Neural progenitor cell (in vitro differentiated cells): Measurements from ENCODE around the gene CCSER1. TPM values are rescaled to one million over a fixed set of nuclear protein-coding genes. Genes with fewer than 3 reads are reported as not detected.

ENCODE experiments used
- DNase-seq: peaks from one replicate; pipeline ENCODE4 v3.0.0-alpha.2; 2016; ENCODE audit warnings: low spot score
- H2AFZ ChIP-seq: fragments of 200-600 bp; sonication (generic); replicated peaks from 2 replicates; pipeline ENCODE4 v1.6.1; 2016; ENCODE audit warnings: antibody characterized with exemption
- H3F3A ChIP-seq: fragments of 200-600 bp; sonication (generic); 2 replicates; pipeline ENCODE4 v1.6.1; 2016; ENCODE audit warnings: antibody characterized with exemption, low read depth
- H3K27ac ChIP-seq: fragments of 200-600 bp; sonication (generic); 2 replicates; pipeline ENCODE4 v1.5.1; 2016; ENCODE audit warnings: mild to moderate bottlenecking
- H3K27me3 ChIP-seq: fragments of 200-600 bp; sonication (generic); 2 replicates; pipeline ENCODE4 v1.6.1; 2016; ENCODE audit warnings: mild to moderate bottlenecking, moderate library complexity
- H3K36me3 ChIP-seq: fragments of 200-600 bp; sonication (generic); 2 replicates; pipeline ENCODE4 v1.5.1; 2016
- H3K4me1 ChIP-seq: fragments of 200-600 bp; sonication (generic); 2 replicates; pipeline ENCODE4 v1.6.1; 2016; ENCODE audit warnings: mixed run types
- H3K4me2 ChIP-seq: fragments of 200-600 bp; sonication (generic); 2 replicates; pipeline ENCODE4 v1.6.1; 2016
- H3K4me3 ChIP-seq: fragments of 200-600 bp; sonication (generic); 2 replicates; pipeline ENCODE4 v1.5.1; 2016
- H3K79me2 ChIP-seq: fragments of 200-600 bp; sonication (generic); 2 replicates; pipeline ENCODE4 v1.6.1; 2016; ENCODE audit warnings: low read depth
- H3K9ac ChIP-seq: fragments of 200-600 bp; sonication (generic); 2 replicates; pipeline ENCODE4 v1.6.1; 2016
- H3K9me3 ChIP-seq: fragments of 200-600 bp; sonication (generic); 2 replicates; pipeline ENCODE4 v1.5.1; 2016; ENCODE audit warnings: low read depth
- H4K20me1 ChIP-seq: fragments of 200-600 bp; sonication (generic); 2 replicates; pipeline ENCODE4 v1.6.1; 2016; ENCODE audit warnings: low read depth
- H3K27ac Mint-ChIP-seq: 3 replicates; pipeline ENCODE4 v1.8.0; 2021; ENCODE audit warnings: mixed read lengths
- H3K27me3 Mint-ChIP-seq: 2 replicates; pipeline ENCODE4 v1.8.0; 2022; ENCODE audit warnings: low read depth, mild to moderate bottlenecking, inconsistent platforms, moderate library complexity, mixed read lengths; ENCODE audit not compliant: insufficient read depth
- H3K36me3 Mint-ChIP-seq: 3 replicates; pipeline ENCODE4 v1.8.0; 2021; ENCODE audit warnings: mixed read lengths
- H3K4me1 Mint-ChIP-seq: 3 replicates; pipeline ENCODE4 v1.8.0; 2021; ENCODE audit warnings: mixed read lengths
- H3K4me3 Mint-ChIP-seq: 3 replicates; pipeline ENCODE4 v1.8.0; 2021; ENCODE audit warnings: mild to moderate bottlenecking, moderate library complexity, mixed read lengths
- H3K9me3 Mint-ChIP-seq: 3 replicates; pipeline ENCODE4 v1.8.0; 2020; ENCODE audit warnings: mixed read lengths
- EZH2 ChIP-seq: fragments of 200-600 bp; sonication (generic); IDR thresholded peaks from 2 replicates; pipeline ENCODE4 v1.6.1; 2017; ENCODE audit warnings: antibody characterized with exemption, mild to moderate bottlenecking, moderate library complexity
- EZH2phosphoT487 ChIP-seq: fragments of 200-600 bp; sonication (generic); IDR thresholded peaks from 2 replicates; pipeline ENCODE4 v1.6.1; 2017; ENCODE audit warnings: antibody characterized with exemption
- total RNA-seq: library from RNA; depleted of rRNA; stranded (reverse); fragments of >200 nt; gene quantifications from 2 replicates; pipeline ENCODE4 v1.2.3, GENCODE V29; 2015; ENCODE audit warnings: low replicate concordance
- TF ChIP-seq, protein P1 (sequence below): fragments of 200-600 bp; sonication (generic); IDR thresholded peaks from 2 replicates; pipeline ENCODE4 v1.5.1; 2017; ENCODE audit warnings: antibody characterized with exemption, mild to moderate bottlenecking

Gene CCSER1
- total RNA-seq, 1 donor from 2014 or later, result 0.77 TPM

DNA sequence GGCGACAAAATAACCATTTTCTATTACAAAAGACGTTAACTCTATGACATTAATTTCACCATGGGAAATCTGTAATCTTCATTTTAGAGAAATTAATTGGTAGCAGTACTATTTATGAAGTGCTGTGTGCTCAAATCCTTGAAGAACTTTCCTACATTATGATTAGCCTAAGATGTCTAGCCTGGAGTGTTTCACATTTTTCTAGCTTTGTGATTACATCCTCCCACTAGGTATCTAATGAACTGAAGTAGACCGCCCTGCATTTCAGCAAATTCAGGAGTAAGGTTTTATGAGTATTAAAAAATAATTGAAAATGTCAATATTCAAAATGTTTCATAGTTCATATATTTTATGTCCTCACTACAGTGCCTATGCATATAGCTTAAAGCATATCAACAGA, 713.1 kb downstream of the CCSER1 start:
- no peak overlapping the region for H3K27ac ChIP-seq
- no peak overlapping the region for H3K4me2 ChIP-seq
- no peaks in the 10 kb centered on the region for H4K20me1 ChIP-seq
- Mint-ChIP-seq H3K36me3 (no peaks in the 10 kb centered on the region), H3K27ac (no peak overlapping the region), H3K9me3 (no peaks in the 10 kb centered on the region), H3K27me3 (no peaks in the 10 kb centered on the region), H3K4me3 (no peak overlapping the region), H3K4me1 (no peaks in the 10 kb centered on the region)
- no peaks in the 10 kb centered on the region for H3K4me1 ChIP-seq
- no peaks in the 10 kb centered on the region for H3K9me3 ChIP-seq
- H3K4me3 ChIP-seq, result no peak overlapping the region
- H3K79me2 ChIP-seq, result no peaks in the 10 kb centered on the region
- no peaks in the 10 kb centered on the region for H3F3A ChIP-seq
- no peak for TF ChIP-seq EZH2phosphoT487
- TF ChIP-seq EZH2, result no peak
- TF ChIP-seq, protein P1, sequence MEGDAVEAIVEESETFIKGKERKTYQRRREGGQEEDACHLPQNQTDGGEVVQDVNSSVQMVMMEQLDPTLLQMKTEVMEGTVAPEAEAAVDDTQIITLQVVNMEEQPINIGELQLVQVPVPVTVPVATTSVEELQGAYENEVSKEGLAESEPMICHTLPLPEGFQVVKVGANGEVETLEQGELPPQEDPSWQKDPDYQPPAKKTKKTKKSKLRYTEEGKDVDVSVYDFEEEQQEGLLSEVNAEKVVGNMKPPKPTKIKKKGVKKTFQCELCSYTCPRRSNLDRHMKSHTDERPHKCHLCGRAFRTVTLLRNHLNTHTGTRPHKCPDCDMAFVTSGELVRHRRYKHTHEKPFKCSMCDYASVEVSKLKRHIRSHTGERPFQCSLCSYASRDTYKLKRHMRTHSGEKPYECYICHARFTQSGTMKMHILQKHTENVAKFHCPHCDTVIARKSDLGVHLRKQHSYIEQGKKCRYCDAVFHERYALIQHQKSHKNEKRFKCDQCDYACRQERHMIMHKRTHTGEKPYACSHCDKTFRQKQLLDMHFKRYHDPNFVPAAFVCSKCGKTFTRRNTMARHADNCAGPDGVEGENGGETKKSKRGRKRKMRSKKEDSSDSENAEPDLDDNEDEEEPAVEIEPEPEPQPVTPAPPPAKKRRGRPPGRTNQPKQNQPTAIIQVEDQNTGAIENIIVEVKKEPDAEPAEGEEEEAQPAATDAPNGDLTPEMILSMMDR, result no peak
- H2AFZ ChIP-seq, result no peak overlapping the region
- no peaks in the 10 kb centered on the region for H3K27me3 ChIP-seq
- no peaks in the 10 kb centered on the region for H3K36me3 ChIP-seq
- no peak overlapping the region for H3K9ac ChIP-seq
- no peak for DNase-seq

DNA sequence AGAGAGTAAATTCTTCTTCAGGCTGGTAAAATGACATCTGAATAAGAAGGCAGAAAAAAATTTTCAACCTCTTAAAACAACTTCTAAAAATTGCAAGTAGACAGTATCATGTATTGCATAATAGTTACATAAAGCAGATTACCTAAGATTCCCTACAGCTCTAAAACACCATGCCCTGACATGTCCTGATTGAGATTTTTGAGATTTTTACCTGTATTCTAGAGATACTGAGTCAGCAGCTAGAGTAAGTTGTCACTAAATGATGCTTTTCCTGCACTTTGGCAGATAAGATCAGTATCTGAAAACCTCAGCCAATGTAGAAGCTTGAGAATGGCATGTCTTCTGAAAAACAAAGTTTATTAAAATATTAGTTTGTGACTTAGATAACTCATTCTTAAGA, 713.6 kb downstream of the CCSER1 start:
- H4K20me1 ChIP-seq, result no peaks in the 10 kb centered on the region
- no peaks in the 10 kb centered on the region for H3K9me3 ChIP-seq
- TF ChIP-seq, protein P1, result no peak
- TF ChIP-seq EZH2phosphoT487 (no peak), EZH2 (no peak)
- H3K4me1 Mint-ChIP-seq, result no peaks in the 10 kb centered on the region
- no peak overlapping the region for H3K9ac ChIP-seq
- H2AFZ ChIP-seq, result no peak overlapping the region
- H3K4me3 ChIP-seq, result no peak overlapping the region
- no peaks in the 10 kb centered on the region for H3K36me3 ChIP-seq
- no peaks in the 10 kb centered on the region for H3K27me3 ChIP-seq
- H3K4me2 ChIP-seq, result no peak overlapping the region
- H3K4me1 ChIP-seq, result no peaks in the 10 kb centered on the region
- no peaks in the 10 kb centered on the region for H3F3A ChIP-seq
- no peak overlapping the region for H3K27ac ChIP-seq
- no peaks in the 10 kb centered on the region for H3K9me3 Mint-ChIP-seq
- no peaks in the 10 kb centered on the region for H3K36me3 Mint-ChIP-seq
- no peak overlapping the region for H3K4me3 Mint-ChIP-seq
- no peak overlapping the region for H3K27ac Mint-ChIP-seq
- no peaks in the 10 kb centered on the region for H3K79me2 ChIP-seq
- DNase-seq, result no peak
- no peaks in the 10 kb centered on the region for H3K27me3 Mint-ChIP-seq

DNA sequence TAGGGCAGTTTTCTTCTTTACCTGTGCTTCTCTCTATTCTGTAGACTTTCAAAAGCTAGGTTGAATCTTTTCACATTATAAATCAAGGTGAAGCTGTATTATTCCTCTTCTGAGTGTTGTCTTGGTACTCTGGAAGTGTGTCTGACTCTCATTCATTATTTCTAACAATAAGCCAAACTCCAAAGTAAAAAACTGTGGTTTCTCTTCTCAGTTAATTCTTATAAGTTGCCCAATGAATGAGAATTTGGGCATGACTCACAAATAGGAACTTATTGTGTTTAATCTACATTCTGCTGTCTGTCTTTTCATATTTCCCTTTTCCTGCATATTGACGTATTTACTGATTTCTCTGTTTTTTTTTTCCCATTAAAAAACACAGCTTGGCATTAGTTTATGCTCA, 714.5 kb downstream of the CCSER1 start:
- Histone ChIP-seq H4K20me1 (no peaks in the 10 kb centered on the region), H3K9ac (no peak overlapping the region), H3K79me2 (no peaks in the 10 kb centered on the region), H2AFZ (no peak overlapping the region), H3K4me1 (no peaks in the 10 kb centered on the region), H3K4me2 (no peak overlapping the region), H3F3A (no peaks in the 10 kb centered on the region), H3K9me3 (no peaks in the 10 kb centered on the region), H3K27me3 (no peaks in the 10 kb centered on the region), H3K4me3 (no peak overlapping the region), H3K27ac (no peak overlapping the region), H3K36me3 (no peaks in the 10 kb centered on the region)
- H3K4me1 Mint-ChIP-seq, result no peaks in the 10 kb centered on the region
- H3K27ac Mint-ChIP-seq, result no peak overlapping the region
- no peak overlapping the region for H3K4me3 Mint-ChIP-seq
- no peak for DNase-seq
- TF ChIP-seq EZH2 (no peak), EZH2phosphoT487 (no peak)
- TF ChIP-seq, protein P1, result no peak
- H3K36me3 Mint-ChIP-seq, result no peaks in the 10 kb centered on the region
- no peaks in the 10 kb centered on the region for H3K27me3 Mint-ChIP-seq
- no peaks in the 10 kb centered on the region for H3K9me3 Mint-ChIP-seq
